Hypothalamus (tissue), 51 donors: ENCODE results near the gene LRRTM1.

Experiments used
- DNase-seq, 51 donors: peaks; one replicate each; lab custom pipeline; 2025; lab: John Stamatoyannopoulos, UW

LRRTM1 gene

GRCh38 chr2:80252294-80252986 is 52.1 kb downstream of the LRRTM1 start:
- no peak for DNase-seq
